ENCODE data around the gene GLCCI1. TPM values are rescaled to one million over a fixed set of nuclear protein-coding genes. Genes with fewer than 3 reads are reported as not detected.
A peak's percentile ranks its signal among the peaks of the same experiment; 100 is the strongest.
"Not testable (repeated sequence)": the region's sequence is repeated elsewhere in the genome, so short reads cannot be mapped to it uniquely, and the experiment has no call there.

The GLCCI1 gene
- total RNA-seq, 1 donor from 2014 or later: 5.7 TPM

DNA sequence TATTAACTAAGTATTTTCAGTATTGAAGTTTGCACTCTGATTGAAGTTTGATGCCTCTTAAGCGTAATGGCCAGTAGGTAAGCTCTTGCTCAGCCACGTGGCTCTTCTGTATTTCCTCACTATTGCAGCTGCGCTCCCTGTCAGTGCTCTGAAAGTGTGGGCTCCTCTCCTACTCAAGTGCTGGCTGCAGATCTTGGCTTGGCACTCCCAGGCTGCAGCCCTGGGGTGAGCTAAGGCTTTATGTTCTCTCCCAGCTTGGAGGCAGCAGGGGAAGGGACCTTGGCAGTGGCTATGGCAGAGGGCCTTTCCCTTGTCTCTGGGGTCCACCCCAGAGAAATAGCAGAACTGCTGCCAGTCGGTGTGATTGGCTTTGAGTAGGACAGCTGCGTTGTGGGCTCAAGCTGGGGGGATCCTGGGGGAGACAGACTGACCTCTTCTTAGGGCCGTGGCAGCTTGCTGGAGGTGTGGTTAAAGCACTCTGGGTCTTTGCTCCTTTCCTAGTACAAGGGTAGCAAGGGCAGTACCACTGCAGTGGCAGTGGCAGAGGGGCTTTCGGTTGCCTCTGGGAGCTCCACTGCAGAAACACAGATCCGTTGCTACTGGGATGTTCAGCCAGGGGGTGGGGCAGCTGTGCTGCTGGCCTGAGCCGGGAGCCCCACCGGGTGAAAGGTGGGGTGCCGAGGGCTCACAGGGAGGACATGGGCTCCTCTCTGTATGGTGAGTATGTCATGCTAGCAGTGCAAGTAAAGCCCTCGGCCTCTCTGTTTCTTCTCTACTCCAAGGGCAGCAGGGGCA, 100.5 kb downstream of the GLCCI1 start:
- peak; percentile 89 for ATAC-seq
- DNase-seq (ENCODE audit: missing footprints): peak; percentile 53
- intact Hi-C loops (cut with DNase I): no loop called here

GRCh38 chr7:8070451-8071180, 102.0 kb downstream of the GLCCI1 start:
- intact Hi-C loops (cut with DNase I): no loop called here
- ATAC-seq: no peak
- no peak for DNase-seq (ENCODE audit: missing footprints)

DNA sequence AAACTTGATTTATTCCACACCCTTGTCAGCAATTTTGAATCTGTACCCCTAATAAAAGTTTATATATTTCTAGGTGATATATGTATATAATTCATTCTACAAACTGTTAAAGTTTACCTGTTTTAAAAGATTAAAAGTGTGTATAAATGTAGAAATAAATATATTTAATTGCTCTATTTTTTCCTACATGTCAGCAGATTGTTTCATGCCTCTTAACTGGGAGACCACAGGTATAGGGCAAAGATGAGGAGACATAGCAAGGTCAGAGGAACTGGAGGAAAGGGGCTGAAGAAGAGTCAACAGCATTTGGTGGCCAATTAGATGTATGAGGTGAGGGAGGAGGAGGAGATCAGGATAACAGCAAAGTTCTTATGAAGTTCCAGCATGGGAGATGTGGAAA, 109.8 kb downstream of the GLCCI1 start:
- DNase-seq (ENCODE audit: missing footprints) (no peak), ATAC-seq (no peak)
- intact Hi-C loops (cut with DNase I): no loop called here

DNA sequence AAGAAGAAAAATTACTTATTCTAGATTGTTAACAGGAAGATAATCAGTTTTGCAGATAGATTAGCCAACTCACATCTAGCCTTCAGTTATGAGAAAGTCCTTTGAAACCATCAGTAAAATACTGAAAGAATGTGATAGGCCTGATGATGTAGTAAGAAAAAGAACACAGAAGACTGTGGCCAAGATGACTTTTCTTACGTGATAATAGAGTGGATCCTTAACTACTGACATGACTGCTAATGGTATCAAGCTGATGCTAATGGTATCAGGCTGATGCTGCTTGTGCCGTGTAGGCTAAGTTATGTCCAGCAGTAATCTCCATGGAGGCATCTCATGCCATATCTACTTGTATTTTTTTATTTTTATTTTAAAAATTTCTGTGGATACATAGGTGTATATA, 114.2 kb downstream of the GLCCI1 start:
- DNase-seq (ENCODE audit: missing footprints) (no peak), ATAC-seq (no peak)
- intact Hi-C loops (cut with DNase I): no loop called here

GRCh38 chr7:8084836-8085235, 116.2 kb downstream of the GLCCI1 start:
- DNase-seq (ENCODE audit: missing footprints): no peak

GRCh38 chr7:8085420-8085819, 116.8 kb downstream of the GLCCI1 start:
- ATAC-seq (no peak), DNase-seq (ENCODE audit: missing footprints) (no peak)

More at GRCh38 chr7:8084836-8085235, 116.2 kb downstream of the GLCCI1 start:
- no peak for ATAC-seq
- intact Hi-C loops (cut with DNase I): no loop called here

GRCh38 chr7:8086239-8086638, 117.6 kb downstream of the GLCCI1 start:
- DNase-seq (ENCODE audit: missing footprints) (no peak), ATAC-seq (no peak)
- intact Hi-C loops (cut with DNase I): no loop called here

More at GRCh38 chr7:8085420-8085819, 116.8 kb downstream of the GLCCI1 start:
- intact Hi-C loops (cut with DNase I): no loop called here

- intact Hi-C loops (cut with DNase I): no loop called here
- ATAC-seq: no peak
- no peak for DNase-seq (ENCODE audit: missing footprints)
Measured at GRCh38 chr7:8089036-8089780, 120.6 kb downstream of the GLCCI1 start.

- ATAC-seq: no peak
- intact Hi-C loops (cut with DNase I): no loop called here
- DNase-seq (ENCODE audit: missing footprints): no peak
Measured at GRCh38 chr7:8092140-8092539, 123.5 kb downstream of the GLCCI1 start.

- no peak for ATAC-seq
- DNase-seq (ENCODE audit: missing footprints): no peak
- intact Hi-C loops (cut with DNase I): no loop called here
Measured at GRCh38 chr7:8094164-8095140, 125.9 kb downstream of the GLCCI1 start.

GRCh38 chr7:8101292-8101691, 132.7 kb downstream of the GLCCI1 start:
- ATAC-seq; DNase-seq (ENCODE audit: missing footprints); intact Hi-C loops (cut with DNase I): not testable (repeated sequence)

DNA sequence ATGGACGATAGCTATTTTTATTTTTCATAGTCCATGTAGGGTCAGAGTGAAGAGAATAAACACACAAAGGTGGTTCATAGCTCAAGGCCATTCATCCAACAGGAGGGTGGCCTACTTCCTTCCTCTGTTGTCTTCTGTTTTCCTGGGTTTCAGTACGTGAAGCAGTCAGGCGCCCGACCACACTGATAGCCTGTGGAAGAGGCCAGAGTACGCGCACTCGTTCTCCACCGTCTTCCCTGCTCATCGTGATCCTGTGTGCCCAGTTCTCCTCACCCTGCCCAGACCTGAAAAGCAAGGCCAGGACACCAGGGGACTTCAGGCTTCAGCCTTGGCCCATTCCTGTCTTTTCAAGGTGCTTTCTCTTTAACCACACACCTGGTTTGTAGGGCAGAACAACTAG, 134.7 kb downstream of the GLCCI1 start:
- DNase-seq (ENCODE audit: missing footprints) (no peak), ATAC-seq (no peak)
- intact Hi-C loops (cut with DNase I): no loop called here

- intact Hi-C loops (cut with DNase I): no loop called here
- ATAC-seq: no peak
- DNase-seq (ENCODE audit: missing footprints): no peak
Measured at GRCh38 chr7:8105449-8106095, 137.0 kb downstream of the GLCCI1 start.

DNA sequence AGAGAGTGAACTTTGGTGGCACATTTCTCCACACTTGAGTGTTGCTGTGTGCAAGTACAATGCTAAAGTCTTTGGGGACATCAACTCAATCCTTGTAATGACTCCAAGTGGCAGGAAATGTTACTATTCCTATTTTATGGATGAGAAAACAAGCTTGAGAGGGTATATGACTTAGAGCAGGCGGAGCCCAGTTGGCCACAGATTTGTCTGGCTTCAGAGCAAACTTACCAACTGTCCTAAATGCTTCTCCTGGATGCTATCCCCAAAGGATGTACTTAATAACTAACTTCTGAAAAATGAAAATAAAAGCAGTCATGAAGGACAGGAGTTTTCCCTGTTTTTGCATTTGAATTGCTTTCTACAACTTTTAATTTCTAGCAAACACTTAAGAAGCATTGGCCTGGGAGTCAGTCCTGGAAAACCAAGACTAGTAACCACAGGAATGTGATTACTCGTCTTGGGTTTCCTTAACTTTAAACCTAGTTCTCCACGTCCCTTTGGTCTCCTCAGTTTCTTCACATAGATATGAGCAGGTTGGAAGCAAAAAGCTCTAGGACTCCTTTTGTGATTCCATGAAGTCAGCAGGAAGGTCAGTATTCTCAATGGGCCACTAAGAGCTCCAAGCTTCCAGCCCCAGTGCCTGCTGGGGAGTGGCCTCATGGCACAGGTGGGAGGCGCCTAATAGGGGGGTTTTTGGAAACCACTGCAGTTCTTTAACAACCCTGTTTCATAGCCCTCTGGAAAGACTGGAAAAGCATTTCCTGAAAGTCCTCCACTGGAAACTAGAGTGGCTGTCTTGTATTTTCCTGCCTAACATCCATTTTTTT, 140.8 kb downstream of the GLCCI1 start:
- DNase-seq (ENCODE audit: missing footprints) (no peak), ATAC-seq (no peak)
- intact Hi-C loops (cut with DNase I): no loop called here

DNA sequence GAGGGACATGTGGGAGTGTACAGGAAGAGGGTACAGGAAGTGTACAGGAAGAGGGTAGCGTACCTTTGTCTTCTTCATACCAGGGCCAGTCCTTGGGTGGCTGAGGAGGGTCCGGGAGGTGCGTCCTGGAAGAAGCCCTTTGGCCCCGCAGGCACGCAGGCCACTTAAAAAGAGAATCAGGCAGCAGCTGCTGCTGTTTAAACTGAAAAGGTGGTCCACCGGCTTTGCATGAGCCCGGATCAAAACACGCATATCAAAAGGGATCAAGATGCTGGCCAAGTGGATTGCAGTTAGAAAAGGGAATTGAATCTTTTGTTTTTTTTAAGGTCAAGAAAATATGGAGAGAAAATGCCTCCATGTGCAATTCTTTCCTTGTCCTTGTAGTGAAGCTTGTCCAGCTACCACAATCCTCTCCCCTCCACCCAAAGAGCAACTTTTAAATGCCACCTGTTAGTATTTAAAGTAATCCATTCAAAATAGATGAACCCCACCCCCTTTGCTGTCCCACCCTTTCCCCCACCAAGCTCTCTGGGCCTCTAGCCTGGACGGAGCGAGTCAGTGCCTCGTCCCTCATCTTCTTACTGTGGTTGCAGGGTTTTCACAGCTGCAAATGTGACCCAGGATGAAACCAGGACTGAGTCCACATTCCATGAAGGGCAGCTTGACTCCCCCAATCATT, 142.8 kb downstream of the GLCCI1 start:
- DNase-seq (ENCODE audit: missing footprints) (no peak), ATAC-seq (no peak)
- intact Hi-C loops (cut with DNase I): no loop called here

GRCh38 chr7:8112685-8113084, 144.1 kb downstream of the GLCCI1 start:
- ATAC-seq (no peak), DNase-seq (ENCODE audit: missing footprints) (no peak)
- intact Hi-C loops (cut with DNase I): no loop called here

DNA sequence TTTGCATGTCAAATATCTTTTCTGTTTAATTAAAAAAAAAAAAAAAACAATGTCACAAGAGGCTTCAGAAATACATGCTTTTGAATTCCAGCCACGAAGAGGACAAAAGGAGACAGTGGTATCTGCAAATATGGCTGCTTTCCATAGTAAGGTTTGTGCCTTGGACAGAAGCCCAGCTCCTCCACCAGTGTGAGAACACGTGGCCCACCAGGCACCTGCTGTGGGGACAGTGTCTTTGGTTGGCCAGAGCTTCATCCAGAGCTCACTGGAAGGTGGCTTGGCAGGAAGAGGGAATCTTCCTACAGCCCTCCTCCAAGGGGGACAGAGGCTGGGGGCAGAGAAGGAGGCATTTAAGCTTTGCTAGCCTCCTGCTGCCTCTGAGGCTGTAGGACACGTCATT, 144.6 kb downstream of the GLCCI1 start:
- DNase-seq (ENCODE audit: missing footprints) (no peak), ATAC-seq (peak; percentile 59)
- intact Hi-C loops (cut with DNase I): no loop called here

Measured in Right ventricle myocardium inferior (tissue), 1 donor.